NT2/D1 (cell line): ENCODE measurements around the gene RIPOR2.

Experiments used
- SUZ12 ChIP-seq: IDR thresholded peaks from 2 replicates; pipeline ENCODE4 v1.6.1; 2011; ENCODE audit not compliant: insufficient read length, insufficient read depth; ENCODE audit errors: extremely low read depth
- YY1 ChIP-seq: IDR thresholded peaks from 2 replicates; pipeline ENCODE4 v1.6.1; 2011; ENCODE audit not compliant: insufficient read length, insufficient read depth
- ZNF274 ChIP-seq: IDR thresholded peaks from 2 replicates; pipeline ENCODE4 v1.6.1; 2011; ENCODE audit warnings: mild to moderate bottlenecking, low read depth, low read length

- no peak for TF ChIP-seq YY1
- no peak for TF ChIP-seq SUZ12
- TF ChIP-seq ZNF274, result no peak
These were observed 180.5 kb downstream of the RIPOR2 start for GRCh38 chr6:24755279-24755678.
